ENCODE data around the gene CCT6A.

The CCT6A gene

GRCh38 chr7:56083150-56083785 is 31.7 kb downstream of the CCT6A start:
- H3K9me3 ChIP-seq (replicated peaks; ENCODE audit: insufficient read depth, low read length): no peaks in the 10 kb centered on the region
- no peaks in the 10 kb centered on the region for H3F3A ChIP-seq (ENCODE audit: insufficient read depth, low read length)
- H3K4me3 ChIP-seq (ENCODE audit: low read length): no peak overlapping the region
- H4K20me1 ChIP-seq (ENCODE audit: insufficient read depth, low read length): no peaks in the 10 kb centered on the region
- no peaks in the 10 kb centered on the region for H3K36me3 ChIP-seq (replicated peaks; ENCODE audit: insufficient read depth, low read length)
- H3K9me2 ChIP-seq (replicated peaks; ENCODE audit: insufficient read depth, low read length): no peaks in the 10 kb centered on the region
- no peak overlapping the region for H3K27ac ChIP-seq (ENCODE audit: low read length)
- no peaks in the 10 kb centered on the region for H3K4me1 ChIP-seq (ENCODE audit: low read length)
- no peak overlapping the region for H2AFZ ChIP-seq (ENCODE audit: low read length)
- H3K4me2 ChIP-seq (ENCODE audit: low read depth, low read length): no peak overlapping the region
- no peaks in the 10 kb centered on the region for H3K79me2 ChIP-seq (ENCODE audit: low read length)
- no peak for TF ChIP-seq CTCF (IDR thresholded peaks at IDR 0.05; ENCODE audit: low read length)
- no peak for TF ChIP-seq EZH2 (optimal IDR thresholded peaks at IDR 0.05; ENCODE audit: low read depth, low read length)
- TF ChIP-seq EZH2phosphoT487 (IDR thresholded peaks at IDR 0.05; ENCODE audit: low read length): no peak
- H3K9ac ChIP-seq (ENCODE audit: low read length): no peak overlapping the region
- no peak for DNase-seq
- no peaks in the 10 kb centered on the region for H3K27me3 ChIP-seq (replicated peaks; ENCODE audit: insufficient read depth, low read length)

- Histone ChIP-seq H3K27me3 (replicated peaks; ENCODE audit: insufficient read depth, low read length) (no peaks in the 10 kb centered on the region), H3K27ac (ENCODE audit: low read length) (no peak overlapping the region), H2AFZ (ENCODE audit: low read length) (no peak overlapping the region), H3K79me2 (ENCODE audit: low read length) (no peaks in the 10 kb centered on the region), H4K20me1 (ENCODE audit: insufficient read depth, low read length) (no peaks in the 10 kb centered on the region), H3K4me1 (ENCODE audit: low read length) (no peaks in the 10 kb centered on the region), H3K9me3 (replicated peaks; ENCODE audit: insufficient read depth, low read length) (no peaks in the 10 kb centered on the region), H3K36me3 (replicated peaks; ENCODE audit: insufficient read depth, low read length) (no peaks in the 10 kb centered on the region), H3K4me2 (ENCODE audit: low read depth, low read length) (no peak overlapping the region), H3K9ac (ENCODE audit: low read length) (no peak overlapping the region), H3K4me3 (ENCODE audit: low read length) (no peak overlapping the region), H3F3A (ENCODE audit: insufficient read depth, low read length) (no peaks in the 10 kb centered on the region), H3K9me2 (replicated peaks; ENCODE audit: insufficient read depth, low read length) (no peaks in the 10 kb centered on the region)
- no peak for DNase-seq
- TF ChIP-seq EZH2phosphoT487 (IDR thresholded peaks at IDR 0.05; ENCODE audit: low read length): no peak
- TF ChIP-seq CTCF (IDR thresholded peaks at IDR 0.05; ENCODE audit: low read length): no peak
- no peak for TF ChIP-seq EZH2 (optimal IDR thresholded peaks at IDR 0.05; ENCODE audit: low read depth, low read length)
Measured at GRCh38 chr7:56086761-56087160, 35.2 kb downstream of the CCT6A start.

DNA sequence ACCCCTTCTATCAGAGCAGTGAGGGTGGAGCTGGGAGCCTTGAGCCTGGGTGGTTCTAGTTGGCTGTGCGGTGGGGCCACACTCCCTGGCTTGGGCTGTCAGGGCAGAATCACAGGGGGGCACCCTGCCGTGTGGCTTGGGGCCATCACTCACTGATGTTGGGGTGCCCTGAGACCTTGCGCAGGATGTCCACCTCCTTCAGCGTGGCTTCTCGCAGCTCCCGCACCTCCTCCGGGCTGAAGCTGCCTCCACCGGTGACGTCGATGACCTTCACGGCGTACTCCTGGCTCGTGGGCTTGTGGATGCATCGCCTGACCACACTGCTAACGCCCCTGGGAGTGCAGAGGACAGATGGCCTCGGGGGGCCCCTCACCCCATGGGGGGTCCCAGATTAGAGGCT is 35.9 kb downstream of the CCT6A start:
- H2AFZ ChIP-seq (ENCODE audit: low read length): no peak overlapping the region
- no peaks in the 10 kb centered on the region for H4K20me1 ChIP-seq (ENCODE audit: insufficient read depth, low read length)
- no peak overlapping the region for H3K9ac ChIP-seq (ENCODE audit: low read length)
- TF ChIP-seq EZH2 (optimal IDR thresholded peaks at IDR 0.05; ENCODE audit: low read depth, low read length) (no peak), EZH2phosphoT487 (IDR thresholded peaks at IDR 0.05; ENCODE audit: low read length) (no peak), CTCF (IDR thresholded peaks at IDR 0.05; ENCODE audit: low read length) (no peak)
- H3K9me3 ChIP-seq (replicated peaks; ENCODE audit: insufficient read depth, low read length): no peaks in the 10 kb centered on the region
- no peak overlapping the region for H3K4me3 ChIP-seq (ENCODE audit: low read length)
- no peaks in the 10 kb centered on the region for H3K9me2 ChIP-seq (replicated peaks; ENCODE audit: insufficient read depth, low read length)
- no peak overlapping the region for H3K27ac ChIP-seq (ENCODE audit: low read length)
- no peaks in the 10 kb centered on the region for H3K4me1 ChIP-seq (ENCODE audit: low read length)
- no peaks in the 10 kb centered on the region for H3F3A ChIP-seq (ENCODE audit: insufficient read depth, low read length)
- DNase-seq: no peak
- no peaks in the 10 kb centered on the region for H3K36me3 ChIP-seq (replicated peaks; ENCODE audit: insufficient read depth, low read length)
- no peaks in the 10 kb centered on the region for H3K27me3 ChIP-seq (replicated peaks; ENCODE audit: insufficient read depth, low read length)
- H3K79me2 ChIP-seq (ENCODE audit: low read length): no peaks in the 10 kb centered on the region
- H3K4me2 ChIP-seq (ENCODE audit: low read depth, low read length): no peak overlapping the region

Measured in MM.1S (cell line).